Natural killer cell (primary cell): ENCODE data around the gene SLC9A8. TPM values are rescaled to one million over a fixed set of nuclear protein-coding genes. Genes with fewer than 3 reads are reported as not detected.

ENCODE experiments used
- ATAC-seq, 3 donors: fragments of 150-1000 bp in 2 of 3; fragments of 200-7000 bp in 1 of 3; cut with Tn5 transposase; 1 replicate in 1 of 3; 2 replicates in 2 of 3; pipeline ENCODE4 v1.10.0; 2021; ENCODE audit warnings: mild to moderate bottlenecking in 2 of 3, moderate library complexity in 2 of 3
- DNase-seq, 2 donors: peaks; one replicate each; pipeline versions ENCODE4 v3.0.0 to v3.0.0-alpha.2; 2013 to 2021; ENCODE audit warnings: mixed read lengths in 1 of 2
- H3K27ac ChIP-seq: one replicate; pipeline ENCODE4 v1.5.1; 2013; ENCODE audit warnings: mild to moderate bottlenecking, low read length
- H3K27me3 ChIP-seq: one replicate; pipeline ENCODE4 v1.6.1; 2013; ENCODE audit warnings: low read length; ENCODE audit not compliant: control insufficient read depth, insufficient read depth
- H3K36me3 ChIP-seq: one replicate; pipeline ENCODE4 v1.6.1; 2013; ENCODE audit warnings: low read length; ENCODE audit not compliant: control insufficient read depth, insufficient read depth
- H3K4me1 ChIP-seq: one replicate; pipeline ENCODE4 v1.6.1; 2013; ENCODE audit warnings: low read length; ENCODE audit not compliant: control insufficient read depth, insufficient read depth
- H3K4me3 ChIP-seq: one replicate; pipeline ENCODE4 v1.5.1; 2013; ENCODE audit warnings: low read length
- H3K9me3 ChIP-seq: one replicate; pipeline ENCODE4 v1.6.1; 2013; ENCODE audit warnings: low read length; ENCODE audit not compliant: control insufficient read depth, insufficient read depth
- H3K27ac Mint-ChIP-seq, 2 donors: one replicate each; pipeline ENCODE4 v1.8.0; 2022; ENCODE audit warnings: mild to moderate bottlenecking in 2 of 2, mixed read lengths in 2 of 2, moderate library complexity in 1 of 2
- H3K27me3 Mint-ChIP-seq, 2 donors: one replicate each; pipeline ENCODE4 v1.8.0; 2022; ENCODE audit warnings: low read depth in 2 of 2, mixed read lengths in 2 of 2
- H3K36me3 Mint-ChIP-seq: one replicate; pipeline ENCODE4 v1.8.0; 2022; ENCODE audit warnings: mixed read lengths
- H3K4me1 Mint-ChIP-seq, 2 donors: one replicate each; pipeline ENCODE4 v1.8.0; 2022; ENCODE audit warnings: mixed read lengths in 2 of 2
- H3K4me3 Mint-ChIP-seq: one replicate; pipeline ENCODE4 v1.8.0; 2022; ENCODE audit warnings: mild to moderate bottlenecking, moderate library complexity, mixed read lengths
- H3K9me3 Mint-ChIP-seq, 2 donors: one replicate each; pipeline ENCODE4 v1.8.0; 2022; ENCODE audit warnings: mixed read lengths in 2 of 2
- CTCF ChIP-seq: fragments of 200-600 bp; IDR thresholded peaks from one replicate; pipeline ENCODE4 v1.8.0; 2022; ENCODE audit warnings: antibody characterized with exemption
- WGBS: methylation state at CpG from one replicate; pipeline ENCODE4 v1.1.7; 2013; ENCODE audit warnings: missing lambda C conversion rate; ENCODE audit not compliant: insufficient coverage; 5-methylcytosine and 5-hydroxymethylcytosine counted together
- intact Hi-C: fragments of 100-400 bp; cut with micrococcal nuclease; formaldehyde crosslinking; loops from one replicate; pipeline ENCODE4 v1.14.2; 2022
- total RNA-seq, 4 donors: library from RNA; stranded (reverse); fragments of 120-200 nt in 1 of 4; gene quantifications; one replicate each; pipeline versions ENCODE4 v1.2.3 to v1.2.4, GENCODE V29; 2013 to 2022

SLC9A8 gene
- total RNA-seq, 3 donors from 2014 or later (not counting 1 experiment from before 2014, with no cell fraction given): 54.5 to 68.7 (median 58.8) TPM

- TF ChIP-seq CTCF: no peak
- Histone ChIP-seq H3K27ac (no peak overlapping the region), H3K36me3 (no peaks in the 10 kb centered on the region), H3K27me3 (no peaks in the 10 kb centered on the region), H3K9me3 (no peaks in the 10 kb centered on the region), H3K4me3 (no peak overlapping the region), H3K4me1 (peaks cover 13% of the 10 kb centered on the region)
- no peaks in the 10 kb centered on the region for H3K27me3 Mint-ChIP-seq
- intact Hi-C loops: no loop called here
- ATAC-seq (peak; percentile 72 to 94 (median 90)), DNase-seq (peak in 1 of 2 donors; percentile 42)
- H3K4me1 Mint-ChIP-seq: peaks cover 0 to 7% of the 10 kb centered on the region in 2 donors
- peak overlapping the region in 1 of 2 donors; percentile 27 for H3K27ac Mint-ChIP-seq
- no peaks in the 10 kb centered on the region for H3K9me3 Mint-ChIP-seq
- 62% methylated on average over 10 of the region's 10 CpGs for WGBS
- no peaks in the 10 kb centered on the region for H3K36me3 Mint-ChIP-seq
- H3K4me3 Mint-ChIP-seq: no peak overlapping the region
Measured at GRCh38 chr20:49794336-49795134, 18.1 kb upstream of the SLC9A8 start.

DNA sequence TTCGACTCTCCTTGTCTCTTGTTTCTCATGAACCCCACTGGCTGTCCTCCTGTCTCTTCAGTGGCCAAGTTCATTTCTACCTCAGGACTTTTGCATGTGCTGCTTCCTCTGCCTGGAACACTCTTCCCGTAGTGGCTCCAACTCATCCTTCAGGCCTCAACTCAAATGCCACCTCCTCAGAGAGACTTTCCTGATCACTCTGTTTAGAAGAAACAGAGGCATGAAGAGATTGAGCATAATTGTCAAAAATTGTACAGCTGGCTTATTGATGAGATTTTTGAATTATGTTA, 17.5 kb upstream of the SLC9A8 start:
- DNase-seq (no peak), ATAC-seq (no peak)
- Histone ChIP-seq H3K4me1 (peaks cover 13% of the 10 kb centered on the region), H3K27ac (no peak overlapping the region), H3K4me3 (no peak overlapping the region), H3K27me3 (no peaks in the 10 kb centered on the region), H3K9me3 (no peaks in the 10 kb centered on the region), H3K36me3 (no peaks in the 10 kb centered on the region)
- H3K36me3 Mint-ChIP-seq: no peaks in the 10 kb centered on the region
- intact Hi-C loops: no loop called here
- H3K4me3 Mint-ChIP-seq: no peak overlapping the region
- no peak for TF ChIP-seq CTCF
- 63% methylated on average over 2 of the region's 2 CpGs for WGBS
- H3K27me3 Mint-ChIP-seq: no peaks in the 10 kb centered on the region
- H3K9me3 Mint-ChIP-seq: no peaks in the 10 kb centered on the region
- H3K4me1 Mint-ChIP-seq: peaks cover 0 to 7% of the 10 kb centered on the region in 2 donors
- H3K27ac Mint-ChIP-seq: peak overlapping the region in 1 of 2 donors; percentile 27

DNA sequence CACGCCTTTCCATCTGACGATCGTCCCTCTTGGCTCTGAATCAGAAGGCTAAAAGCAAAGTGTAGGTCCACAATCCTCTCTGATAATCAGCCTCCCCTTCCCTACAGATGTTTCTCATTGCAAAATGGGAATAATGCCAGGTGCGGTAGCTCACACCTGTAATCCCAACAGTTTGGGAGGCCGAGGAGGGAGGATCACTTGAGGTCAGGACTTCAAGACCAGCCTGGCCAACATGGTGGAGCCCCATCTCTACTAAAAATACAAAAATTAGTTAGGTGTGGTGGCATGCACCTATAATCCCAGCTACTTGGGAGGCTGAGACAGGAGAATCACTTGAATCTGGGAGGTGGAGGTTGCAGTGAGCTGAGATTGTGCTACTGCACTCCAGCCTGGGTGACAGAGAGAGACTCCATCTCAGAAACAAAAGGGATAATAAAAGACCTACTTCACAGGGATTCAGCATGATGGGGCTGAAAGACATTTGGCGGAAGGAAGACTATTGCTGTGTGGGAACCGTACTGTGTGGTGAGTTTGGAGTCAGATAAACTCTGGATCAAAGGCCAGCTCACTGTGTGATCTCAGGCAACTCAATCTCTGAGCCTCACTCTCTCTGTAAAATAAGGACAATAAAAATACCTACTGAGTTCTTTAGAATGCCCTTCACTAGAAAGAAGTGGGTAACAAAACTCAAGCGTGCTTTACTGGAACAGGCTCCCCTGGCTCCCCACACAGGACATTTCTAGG, 15.9 kb upstream of the SLC9A8 start:
- H3K4me3 Mint-ChIP-seq: no peak overlapping the region
- Histone ChIP-seq H3K4me3 (no peak overlapping the region), H3K4me1 (peaks cover 23% of the 10 kb centered on the region), H3K27ac (no peak overlapping the region), H3K9me3 (no peaks in the 10 kb centered on the region), H3K27me3 (no peaks in the 10 kb centered on the region), H3K36me3 (no peaks in the 10 kb centered on the region)
- ATAC-seq (no peak), DNase-seq (no peak)
- no peak overlapping the region for H3K27ac Mint-ChIP-seq
- 92% methylated on average over 8 of the region's 8 CpGs for WGBS
- H3K9me3 Mint-ChIP-seq: no peaks in the 10 kb centered on the region
- H3K4me1 Mint-ChIP-seq: peaks cover 0 to 7% of the 10 kb centered on the region in 2 donors
- H3K27me3 Mint-ChIP-seq: no peaks in the 10 kb centered on the region
- H3K36me3 Mint-ChIP-seq: no peaks in the 10 kb centered on the region
- TF ChIP-seq CTCF: no peak
- intact Hi-C loops: no loop called here
